SU-DHL-6 (cell line): ENCODE measurements around the gene HP.

ENCODE experiments used
- CTCF ChIP-seq: fragments of 200-600 bp; sonication (generic); IDR thresholded peaks from one replicate; pipeline ENCODE4 v1.5.1; 2017; ENCODE audit warnings: antibody characterized with exemption, mild to moderate bottlenecking, low read length, moderate library complexity; ENCODE audit not compliant: insufficient read depth, poor library complexity, severe bottlenecking
- EZH2phosphoT487 ChIP-seq: fragments of 200-600 bp; sonication (generic), shearing (Covaris generic); conservative IDR thresholded peaks from 2 replicates; pipeline ENCODE4 v1.6.1; 2018; ENCODE audit warnings: mild to moderate bottlenecking, antibody characterized with exemption, low read length, moderate library complexity, mixed read lengths

- no peak for TF ChIP-seq CTCF
- no peak for TF ChIP-seq EZH2phosphoT487
Measured at GRCh38 chr16:72044825-72045359, 9.4 kb upstream of the HP start.
